H1 (cell line): Measurements from ENCODE around the gene MAPKAP1. TPM values are rescaled to one million over a fixed set of nuclear protein-coding genes. Genes with fewer than 3 reads are reported as not detected.

Source experiments
- CTCF ChIA-PET: fragments of 300-600 bp; sonication (Branson Sonifier 250); formaldehyde crosslinking; loops from one replicate; lab custom pipeline; 2021; ENCODE audit not compliant: partially characterized antibody; lab: Charles Lee
- POLR2A ChIA-PET: fragments of 300-600 bp; sonication (Branson Sonifier 250); formaldehyde crosslinking; loops from one replicate; lab custom pipeline; 2021; ENCODE audit warnings: inconsistent platforms; ENCODE audit not compliant: partially characterized antibody; lab: Charles Lee
- DNase-seq, 2 experiments: peaks; one replicate each; pipeline versions ENCODE4 v3.0.0 to v3.0.0-alpha.2; 2010 to 2022; ENCODE audit warnings: low spot score in 2 of 2, low read depth in 1 of 2, mixed read lengths in 1 of 2
- FAIRE-seq: peaks from 2 replicates; lab custom pipeline; 2011; peaks lifted over from hg19 to GRCh38; lab: Jason Lieb, UNC
- H2AFZ ChIP-seq: 2 replicates; pipeline ENCODE4 v1.8.1; 2012; ENCODE audit warnings: low read length, inconsistent platforms
- H2AK5ac ChIP-seq: 2 replicates; pipeline ENCODE4 v1.6.1; 2013; ENCODE audit warnings: low read depth, low read length
- H2BK120ac ChIP-seq: replicated peaks from 2 replicates; pipeline ENCODE3; 2013; ENCODE audit warnings: low read depth, low read length, inconsistent platforms
- H2BK12ac ChIP-seq: 2 replicates; pipeline ENCODE4 v1.6.1; 2013; ENCODE audit warnings: low read depth, low read length
- H2BK15ac ChIP-seq: 2 replicates; pipeline ENCODE4 v1.6.1; 2013; ENCODE audit warnings: low read length
- H2BK20ac ChIP-seq: 2 replicates; pipeline ENCODE4 v1.6.1; 2013; ENCODE audit warnings: low read length
- H2BK5ac ChIP-seq: 2 replicates; pipeline ENCODE4 v1.6.1; 2013; ENCODE audit warnings: low read depth, low read length
- H3K14ac ChIP-seq: 2 replicates; pipeline ENCODE4 v1.6.1; 2013; ENCODE audit warnings: inconsistent platforms; ENCODE audit not compliant: insufficient read length
- H3K18ac ChIP-seq: 2 replicates; pipeline ENCODE4 v1.6.1; 2013; ENCODE audit warnings: low read length; ENCODE audit errors: extremely low read depth
- H3K23ac ChIP-seq: 2 replicates; pipeline ENCODE4 v1.6.1; 2013; ENCODE audit warnings: inconsistent platforms; ENCODE audit not compliant: insufficient read length
- H3K23me2 ChIP-seq: 2 replicates; pipeline ENCODE4 v1.6.1; 2013; ENCODE audit warnings: low read depth, low read length
- H3K27ac ChIP-seq: 2 replicates; pipeline ENCODE4 v1.6.1; 2011; ENCODE audit warnings: low read depth, low read length, inconsistent platforms
- H3K27me3 ChIP-seq, 4 experiments: replicated peaks in 1 of 4; 1 replicate in 1 of 4; 2 replicates in 3 of 4; pipeline versions ENCODE4 v1.6.1 to v1.8.1; 2011 to 2013; ENCODE audit warnings: low read length in 3 of 4, mild to moderate bottlenecking in 3 of 4, inconsistent platforms in 2 of 4, mixed read lengths in 2 of 4, moderate library complexity in 1 of 4; ENCODE audit not compliant: control insufficient read depth in 3 of 4, insufficient read depth in 3 of 4; ENCODE audit errors: extremely low read depth in 1 of 4
- H3K36me3 ChIP-seq, 4 experiments: 2 replicates each; pipeline versions ENCODE4 v1.6.1 to v1.8.1; 2011 to 2013; ENCODE audit warnings: mild to moderate bottlenecking in 4 of 4, low read length in 3 of 4, moderate library complexity in 2 of 4, control low read depth in 1 of 4, inconsistent platforms in 1 of 4; ENCODE audit not compliant: insufficient read depth in 4 of 4, control insufficient read depth in 2 of 4
- H3K4ac ChIP-seq: replicated peaks from 2 replicates; pipeline ENCODE3; 2013; ENCODE audit warnings: low read length, low read depth, mixed read lengths, inconsistent platforms; ENCODE audit not compliant: insufficient read length
- H3K4me1 ChIP-seq, 4 experiments: replicated peaks in 1 of 4; 1 replicate in 1 of 4; 2 replicates in 3 of 4; pipeline versions ENCODE4 v1.6.1 to v1.8.1; 2011 to 2013; ENCODE audit warnings: low read length in 3 of 4, inconsistent platforms in 2 of 4, mixed read lengths in 1 of 4; ENCODE audit not compliant: insufficient read depth in 4 of 4, control insufficient read depth in 3 of 4
- H3K4me2 ChIP-seq, 2 experiments: 2 replicates each; pipeline versions ENCODE4 v1.6.1 to v1.8.1; 2011 to 2013; ENCODE audit warnings: low read depth in 2 of 2, low read length in 2 of 2, control low read depth in 1 of 2, inconsistent platforms in 1 of 2, mild to moderate bottlenecking in 1 of 2; ENCODE audit not compliant: insufficient read depth in 1 of 2
- H3K4me3 ChIP-seq, 4 experiments: fragments of 200-600, 300-600 bp in 1 of 4; sonication (generic), shearing (Covaris generic), sonication (Bioruptor Twin) in 1 of 4; 2 replicates each; pipeline versions ENCODE4 v1.5.1 to v1.8.1; 2011 to 2016; ENCODE audit warnings: low read length in 4 of 4, low read depth in 3 of 4, control low read depth in 2 of 4, inconsistent platforms in 2 of 4, mild to moderate bottlenecking in 2 of 4, mixed read lengths in 1 of 4, moderate library complexity in 1 of 4; ENCODE audit not compliant: insufficient read depth in 2 of 4; ENCODE audit errors: extremely low read depth in 1 of 4
- H3K56ac ChIP-seq: replicated peaks from 2 replicates; pipeline ENCODE3; 2013; ENCODE audit warnings: low read depth, mild to moderate bottlenecking, mixed read lengths, low read length, inconsistent platforms; ENCODE audit not compliant: insufficient read length
- H3K79me1 ChIP-seq: 2 replicates; pipeline ENCODE4 v1.6.1; 2013; ENCODE audit warnings: low read depth, low read length, control low read depth
- H3K79me2 ChIP-seq, 2 experiments: 2 replicates each; pipeline versions ENCODE4 v1.6.1 to v1.8.1; 2012 to 2013; ENCODE audit warnings: low read length in 2 of 2, mild to moderate bottlenecking in 2 of 2, inconsistent platforms in 1 of 2; ENCODE audit not compliant: insufficient read depth in 2 of 2, control insufficient read depth in 1 of 2
- H3K9ac ChIP-seq, 4 experiments: replicated peaks in 1 of 4; 1 replicate in 1 of 4; 2 replicates in 3 of 4; pipeline versions ENCODE4 v1.6.1 to v1.8.1; 2011 to 2013; ENCODE audit warnings: low read depth in 3 of 4, low read length in 3 of 4, control low read depth in 2 of 4, mild to moderate bottlenecking in 2 of 4, moderate library complexity in 2 of 4, inconsistent platforms in 1 of 4; ENCODE audit errors: extremely low read depth in 1 of 4
- H3K9me3 ChIP-seq, 2 experiments: 2 replicates each; pipeline versions ENCODE4 v1.6.1 to v1.8.1; 2012 to 2013; ENCODE audit warnings: mild to moderate bottlenecking in 2 of 2, moderate library complexity in 2 of 2, control low read depth in 1 of 2, inconsistent platforms in 1 of 2, low read depth in 1 of 2, low read length in 1 of 2, mixed read lengths in 1 of 2; ENCODE audit not compliant: insufficient read depth in 2 of 2
- H4K20me1 ChIP-seq, 2 experiments: replicated peaks in 1 of 2; 2 replicates each; pipeline versions ENCODE3 to v1.8.1; 2011 to 2013; ENCODE audit warnings: inconsistent platforms in 2 of 2, low read length in 2 of 2, mild to moderate bottlenecking in 1 of 2; ENCODE audit not compliant: insufficient read depth in 2 of 2, control insufficient read depth in 1 of 2
- H4K5ac ChIP-seq: 2 replicates; pipeline ENCODE4 v1.6.1; 2013; ENCODE audit warnings: low read length, low read depth, mixed read lengths, inconsistent platforms; ENCODE audit not compliant: insufficient read length
- H4K8ac ChIP-seq: 2 replicates; pipeline ENCODE4 v1.8.0; 2013; ENCODE audit warnings: mild to moderate bottlenecking, moderate library complexity, low read length, inconsistent platforms; ENCODE audit not compliant: insufficient read depth; ENCODE audit errors: extremely low read depth
- H4K91ac ChIP-seq: replicated peaks from 2 replicates; pipeline ENCODE3; 2013; ENCODE audit warnings: low read length, mixed read lengths, inconsistent platforms; ENCODE audit not compliant: insufficient read length
- RNF2 ChIP-seq: fragments of 200-900, 300-1000 bp; sonication (generic); IDR thresholded peaks from 2 replicates; pipeline ENCODE4 v1.7.1; 2016; ENCODE audit warnings: borderline replicate concordance, low read depth, mild to moderate bottlenecking, antibody characterized with exemption, low read length; ENCODE audit not compliant: poor library complexity, severe bottlenecking; ENCODE audit errors: missing control alignments
- YY1 ChIP-seq: IDR thresholded peaks from 2 replicates; pipeline ENCODE4 v1.6.1; 2011; ENCODE audit warnings: low read depth, mild to moderate bottlenecking, low read length
- WGBS, 2 experiments: shearing (Covaris generic) in 1 of 2; methylation state at CpG; one replicate each; pipeline versions ENCODE4 v1.1.6 to v1.1.7; 2013 to 2015; ENCODE audit warnings: low lambda C conversion rate in 2 of 2, mixed read lengths in 2 of 2, inconsistent platforms in 1 of 2, low coverage in 1 of 2, missing lambda C conversion rate in 1 of 2; ENCODE audit not compliant: insufficient replicate concordance in 2 of 2, insufficient coverage in 1 of 2, insufficient read length in 1 of 2; ENCODE audit errors: extremely low coverage in 1 of 2, missing lambda C conversion rate in 1 of 2; 5-methylcytosine and 5-hydroxymethylcytosine counted together
- polyA plus RNA-seq, 7 experiments: library from polyadenylated mRNA; depleted of rRNA in 3 of 7; stranded (reverse) in 5 of 7; unstranded in 2 of 7; fragments of >200 nt in 5 of 7; fragments of 200-250 nt in 2 of 7; gene quantifications; 1 replicate in 5 of 7; 2 replicates in 1 of 7; 4 replicates in 1 of 7; pipeline versions ENCODE4 v1.2.1 to v1.2.3, GENCODE V29; 2011 to 2013; ENCODE audit warnings: missing spikeins in 2 of 7, mixed read lengths in 2 of 7
- total RNA-seq: library from RNA; stranded (reverse); fragmentation: NEBNext Ultra II Directional; extraction: Animal tissue kit (Norgen Biotek cat#: 25700); gene quantifications from 2 replicates; pipeline ENCODE4 v1.2.1, GENCODE V29; 2021

Gene MAPKAP1
- total and polyA plus RNA-seq, 2 of the 8 experiments (the other 6 are each of a cell fraction or from before 2014, with no cell fraction given): 79.2 to 140 TPM

- no peaks in the 10 kb centered on the region for H3K79me2 ChIP-seq
- no peak overlapping the region for H2AK5ac ChIP-seq
- H3K9ac ChIP-seq: no peak overlapping the region
- H3K79me1 ChIP-seq: no peaks in the 10 kb centered on the region
- no peak overlapping the region for H2BK20ac ChIP-seq
- DNase-seq (no peak), FAIRE-seq (no peak)
- H4K8ac ChIP-seq: no peak overlapping the region
- H4K5ac ChIP-seq: no peak overlapping the region
- 0 out of 2 replicates have a peak, but pooled peaks cover 2% of the 10 kb centered on the region for H3K23me2 ChIP-seq
- H3K23ac ChIP-seq: no peak overlapping the region
- H2BK15ac ChIP-seq: no peak overlapping the region
- no peak for TF ChIP-seq YY1
- no peak for TF ChIP-seq RNF2
- ChIA-PET CTCF (interaction anchor here (1.2 kb wide), 2 partner anchors 20 to 105 kb away, joined by 3 read pairs; no protein-coding TSS in a partner anchor), POLR2A (no interaction called here)
- peaks cover 1 to 23% (median 10%) of the 10 kb centered on the region in 4 experiments for H3K4me1 ChIP-seq
- no peak overlapping the region for H2BK5ac ChIP-seq
- no peak overlapping the region for H4K91ac ChIP-seq
- H3K9me3 ChIP-seq: no peaks in the 10 kb centered on the region
- H2AFZ ChIP-seq: no peak overlapping the region
- no peaks in the 10 kb centered on the region for H3K27me3 ChIP-seq
- H2BK12ac ChIP-seq: no peak overlapping the region
- no peak overlapping the region for H3K56ac ChIP-seq
- no peak overlapping the region for H3K4ac ChIP-seq
- H3K18ac ChIP-seq: no peak overlapping the region
- H3K36me3 ChIP-seq: no peaks in the 10 kb centered on the region
- WGBS, 2 experiments: 92% methylated on average over 5 of the region's 5 CpGs; no CpG with 5 or more reads in 1 of the 2 experiments
- no peak overlapping the region for H3K14ac ChIP-seq
- no peak overlapping the region for H3K4me2 ChIP-seq
- H4K20me1 ChIP-seq: peaks cover 0 to 2% of the 10 kb centered on the region in 2 experiments
- H3K4me3 ChIP-seq: no peak overlapping the region
- no peak overlapping the region for H3K27ac ChIP-seq
- H2BK120ac ChIP-seq: no peak overlapping the region
These were observed 213.6 kb downstream of the MAPKAP1 start for GRCh38 chr9:125493384-125493783.
